Testis (tissue), 2 donors: ENCODE data around the gene WDR45B.

Experiments
- CTCF ChIP-seq, 3 experiments: fragments of 450-650 bp in 2 of 3; fragments of 200-600 bp in 1 of 3; sonication (generic) in 1 of 3; IDR thresholded peaks; one replicate each; pipeline ENCODE4 v1.5.1; 2016 to 2019; ENCODE audit warnings: antibody characterized with exemption in 3 of 3, mild to moderate bottlenecking in 2 of 3, moderate library complexity in 1 of 3
- POLR2A ChIP-seq: fragments of 450-650 bp; IDR thresholded peaks from one replicate; pipeline ENCODE4 v1.6.1; 2017; ENCODE audit warnings: antibody characterized with exemption, mild to moderate bottlenecking, moderate library complexity

GRCh38 chr17:82613283-82614094, 34.8 kb downstream of the WDR45B start:
- TF ChIP-seq POLR2A (no peak), CTCF (IDR thresholded peaks at IDR 0.05) (no peak)
